Mesenchymal stem cell (in vitro differentiated cells and primary cell): ENCODE data around the gene PIK3CD.

Source experiments
- DNase-seq: peaks from one replicate; pipeline ENCODE4 v3.0.0-alpha.2; 2013
- H2AFZ ChIP-seq: one replicate; pipeline ENCODE4 v1.6.1; 2013; ENCODE audit warnings: low read depth, mild to moderate bottlenecking, control low read depth, inconsistent platforms, low read length, moderate library complexity
- H2AK5ac ChIP-seq: 2 replicates; pipeline ENCODE4 v1.6.1; 2013; ENCODE audit warnings: low read length, moderate library complexity, mild to moderate bottlenecking, inconsistent platforms; ENCODE audit not compliant: severe bottlenecking
- H2BK120ac ChIP-seq: one replicate; pipeline ENCODE4 v1.6.1; 2013; ENCODE audit warnings: low read depth, mild to moderate bottlenecking, inconsistent platforms, low read length, moderate library complexity
- H2BK12ac ChIP-seq, 2 experiments: one replicate each; pipeline ENCODE4 v1.6.1; 2013; ENCODE audit warnings: inconsistent platforms in 2 of 2, low read length in 2 of 2, mild to moderate bottlenecking in 2 of 2, moderate library complexity in 2 of 2, control low read depth in 1 of 2
- H2BK15ac ChIP-seq: one replicate; pipeline ENCODE4 v1.6.1; 2013; ENCODE audit warnings: mild to moderate bottlenecking, low read depth, inconsistent platforms; ENCODE audit not compliant: poor library complexity, severe bottlenecking
- H2BK5ac ChIP-seq: 2 replicates; pipeline ENCODE4 v1.6.1; 2013; ENCODE audit warnings: low read depth, mild to moderate bottlenecking, low read length, control low read depth, inconsistent platforms; ENCODE audit not compliant: poor library complexity, severe bottlenecking
- H3K14ac ChIP-seq, 2 experiments: one replicate each; pipeline ENCODE4 v1.6.1; 2013; ENCODE audit warnings: inconsistent platforms in 2 of 2, low read length in 2 of 2, control low read depth in 1 of 2, mild to moderate bottlenecking in 1 of 2, moderate library complexity in 1 of 2
- H3K18ac ChIP-seq, 2 experiments: one replicate each; pipeline ENCODE4 v1.6.1; 2013; ENCODE audit warnings: inconsistent platforms in 2 of 2, low read length in 2 of 2, control low read depth in 1 of 2, low read depth in 1 of 2, mild to moderate bottlenecking in 1 of 2
- H3K23ac ChIP-seq, 2 experiments: one replicate each; pipeline ENCODE4 v1.6.1; 2013; ENCODE audit warnings: inconsistent platforms in 2 of 2, low read length in 2 of 2, mild to moderate bottlenecking in 2 of 2, moderate library complexity in 2 of 2, control low read depth in 1 of 2
- H3K27ac ChIP-seq: 2 replicates; pipeline ENCODE4 v1.5.1; 2013; ENCODE audit warnings: mild to moderate bottlenecking, moderate library complexity, low read length, control low read depth, inconsistent platforms; ENCODE audit not compliant: poor library complexity, severe bottlenecking
- H3K27me3 ChIP-seq, 2 experiments: 2 replicates each; pipeline versions ENCODE4 v1.6.1 to v1.7.0; 2013; ENCODE audit warnings: low read length in 2 of 2, mild to moderate bottlenecking in 2 of 2, moderate library complexity in 2 of 2, control low read depth in 1 of 2, inconsistent platforms in 1 of 2; ENCODE audit not compliant: control insufficient read depth in 1 of 2, insufficient read depth in 1 of 2
- H3K36me3 ChIP-seq, 2 experiments: 2 replicates each; pipeline versions ENCODE4 v1.6.1 to v1.7.0; 2013; ENCODE audit warnings: low read length in 2 of 2, control low read depth in 1 of 2, inconsistent platforms in 1 of 2, low read depth in 1 of 2, mild to moderate bottlenecking in 1 of 2; ENCODE audit not compliant: insufficient read depth in 2 of 2, control insufficient read depth in 1 of 2
- H3K4ac ChIP-seq, 2 experiments: one replicate each; pipeline ENCODE4 v1.6.1; 2013; ENCODE audit warnings: inconsistent platforms in 2 of 2, low read length in 2 of 2, mild to moderate bottlenecking in 2 of 2, moderate library complexity in 2 of 2, control low read depth in 1 of 2, low read depth in 1 of 2
- H3K4me1 ChIP-seq: 2 replicates; pipeline ENCODE4 v1.6.1; 2013; ENCODE audit warnings: low read depth, low read length, control low read depth; ENCODE audit not compliant: control insufficient read depth, insufficient read depth
- H3K4me2 ChIP-seq: 2 replicates; pipeline ENCODE4 v1.6.1; 2013; ENCODE audit warnings: low read length, mild to moderate bottlenecking, inconsistent platforms; ENCODE audit not compliant: poor library complexity, severe bottlenecking
- H3K4me3 ChIP-seq, 2 experiments: 2 replicates each; pipeline versions ENCODE4 v1.5.1 to v1.7.0; 2013; ENCODE audit warnings: low read length in 2 of 2, mild to moderate bottlenecking in 2 of 2, control low read depth in 1 of 2, low read depth in 1 of 2; ENCODE audit not compliant: insufficient read depth in 1 of 2
- H3K79me1 ChIP-seq: replicated peaks from 2 replicates; pipeline ENCODE4 v1.6.1; 2013; ENCODE audit warnings: mild to moderate bottlenecking, control low read depth, low read length, inconsistent platforms; ENCODE audit not compliant: poor library complexity, severe bottlenecking
- H3K9ac ChIP-seq: 2 replicates; pipeline ENCODE4 v1.7.0; 2013; ENCODE audit warnings: mild to moderate bottlenecking, low read length, moderate library complexity
- H3K9me3 ChIP-seq: 2 replicates; pipeline ENCODE4 v1.7.0; 2013; ENCODE audit warnings: mild to moderate bottlenecking, low read length; ENCODE audit not compliant: control insufficient read depth
- H4K8ac ChIP-seq: one replicate; pipeline ENCODE4 v1.6.1; 2013; ENCODE audit warnings: inconsistent platforms, mild to moderate bottlenecking, low read length, moderate library complexity
- H4K91ac ChIP-seq: one replicate; pipeline ENCODE4 v1.6.1; 2013; ENCODE audit warnings: mild to moderate bottlenecking, low read length, inconsistent platforms
- WGBS: methylation state at CpG from one replicate; pipeline ENCODE4 v1.1.7; 2013; ENCODE audit warnings: mixed read lengths; 5-methylcytosine and 5-hydroxymethylcytosine counted together

The PIK3CD gene

DNA sequence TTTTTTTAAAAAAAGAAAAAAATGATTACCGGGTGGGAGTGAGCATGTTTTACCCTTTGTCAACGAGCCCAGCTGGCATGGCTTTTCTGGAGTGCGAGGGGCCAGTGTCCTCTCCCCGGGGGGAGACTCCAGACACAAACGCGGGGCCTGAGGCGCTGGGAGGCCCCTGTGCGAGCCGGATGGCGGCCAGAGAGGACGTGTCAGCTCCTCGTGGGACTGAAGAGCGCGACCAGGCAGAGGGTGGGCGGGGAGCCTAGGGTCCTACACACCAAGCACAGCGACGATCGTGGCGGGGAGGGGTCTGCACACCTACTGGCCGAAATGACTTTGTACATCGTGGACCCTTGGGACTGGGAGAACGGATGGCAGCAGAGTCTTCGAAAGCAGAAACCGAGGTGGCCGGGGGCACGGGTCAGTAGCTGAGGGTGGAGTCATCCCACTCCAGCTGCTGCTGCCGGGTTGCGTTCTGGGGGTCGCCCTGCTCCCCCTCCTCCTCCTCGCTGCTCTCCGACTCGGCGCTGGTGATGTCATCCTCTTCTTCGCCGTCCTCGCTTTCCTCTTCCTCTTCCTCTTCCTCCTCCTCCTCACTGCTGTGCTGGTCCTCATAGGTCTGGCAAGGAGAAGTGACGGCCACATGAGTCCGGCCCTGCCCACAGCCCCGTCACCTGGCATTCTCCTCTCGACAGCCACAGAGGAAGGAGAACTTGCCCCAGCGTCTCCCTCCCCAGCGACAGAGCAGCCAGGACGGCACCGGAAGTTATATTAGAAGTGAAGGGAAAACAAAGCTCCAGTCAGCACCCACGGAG lies 78.8 kb downstream of the PIK3CD start:
- H4K8ac ChIP-seq: no peak overlapping the region
- no peak overlapping the region for H2BK120ac ChIP-seq
- H3K27ac ChIP-seq: no peak overlapping the region
- H2AK5ac ChIP-seq: no peak overlapping the region
- H3K4me2 ChIP-seq: no peak overlapping the region
- peaks cover 76 to 80% of the 10 kb centered on the region in 2 experiments for H3K36me3 ChIP-seq
- no peak overlapping the region for H3K4me3 ChIP-seq
- no peak for DNase-seq
- H4K91ac ChIP-seq: no peak overlapping the region
- peaks cover 32% of the 10 kb centered on the region for H3K79me1 ChIP-seq
- H2AFZ ChIP-seq: no peak overlapping the region
- peaks cover 24% of the 10 kb centered on the region for H3K4me1 ChIP-seq
- no peak overlapping the region for H2BK12ac ChIP-seq
- H3K9ac ChIP-seq: no peak overlapping the region
- no peaks in the 10 kb centered on the region for H3K9me3 ChIP-seq
- no peak overlapping the region for H3K14ac ChIP-seq
- no peak overlapping the region for H2BK15ac ChIP-seq
- no peak overlapping the region for H3K23ac ChIP-seq
- H3K4ac ChIP-seq: no peak overlapping the region
- H3K27me3 ChIP-seq: no peaks in the 10 kb centered on the region
- H3K18ac ChIP-seq: no peak overlapping the region
- 96% methylated on average over 44 of the region's 45 CpGs for WGBS
- no peak overlapping the region for H2BK5ac ChIP-seq

DNA sequence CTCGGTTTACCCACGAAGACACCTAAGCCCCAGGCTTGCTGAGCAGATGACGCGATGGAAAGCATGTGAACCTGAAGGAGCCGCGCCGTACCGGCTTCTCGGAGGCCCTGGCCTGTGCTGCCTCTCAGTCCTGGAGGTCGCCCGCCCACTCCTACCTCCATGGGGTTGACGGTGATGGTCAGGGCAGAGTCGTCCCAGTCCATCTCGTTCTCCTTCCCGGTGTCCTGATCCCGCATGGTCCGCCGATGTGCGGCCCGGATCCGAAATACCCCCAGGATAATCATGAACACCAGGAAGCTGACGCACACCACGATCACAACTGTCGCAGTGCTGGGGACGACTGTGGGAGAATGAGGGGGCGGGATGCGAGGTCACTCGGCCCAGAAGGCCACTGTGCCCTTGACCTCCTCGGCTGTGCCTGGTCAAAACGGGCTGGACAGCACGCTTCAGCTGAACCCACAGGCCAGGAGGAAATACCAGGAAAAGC lies 79.6 kb downstream of the PIK3CD start:
- no peak for DNase-seq
- no peak overlapping the region for H2AFZ ChIP-seq
- H2BK15ac ChIP-seq: no peak overlapping the region
- no peaks in the 10 kb centered on the region for H3K27me3 ChIP-seq
- no peak overlapping the region for H3K18ac ChIP-seq
- H3K14ac ChIP-seq: no peak overlapping the region
- H3K4me2 ChIP-seq: no peak overlapping the region
- H3K4ac ChIP-seq: no peak overlapping the region
- H3K27ac ChIP-seq: no peak overlapping the region
- no peak overlapping the region for H3K4me3 ChIP-seq
- no peak overlapping the region for H3K23ac ChIP-seq
- no peak overlapping the region for H4K8ac ChIP-seq
- H3K9me3 ChIP-seq: no peaks in the 10 kb centered on the region
- peaks cover 84 to 85% of the 10 kb centered on the region in 2 experiments for H3K36me3 ChIP-seq
- H2BK12ac ChIP-seq: no peak overlapping the region
- peaks cover 24% of the 10 kb centered on the region for H3K4me1 ChIP-seq
- H3K9ac ChIP-seq: no peak overlapping the region
- peaks cover 34% of the 10 kb centered on the region for H3K79me1 ChIP-seq
- 98% methylated on average over 31 of the region's 31 CpGs for WGBS
- no peak overlapping the region for H2AK5ac ChIP-seq
- no peak overlapping the region for H2BK120ac ChIP-seq
- H2BK5ac ChIP-seq: no peak overlapping the region
- H4K91ac ChIP-seq: no peak overlapping the region

DNA sequence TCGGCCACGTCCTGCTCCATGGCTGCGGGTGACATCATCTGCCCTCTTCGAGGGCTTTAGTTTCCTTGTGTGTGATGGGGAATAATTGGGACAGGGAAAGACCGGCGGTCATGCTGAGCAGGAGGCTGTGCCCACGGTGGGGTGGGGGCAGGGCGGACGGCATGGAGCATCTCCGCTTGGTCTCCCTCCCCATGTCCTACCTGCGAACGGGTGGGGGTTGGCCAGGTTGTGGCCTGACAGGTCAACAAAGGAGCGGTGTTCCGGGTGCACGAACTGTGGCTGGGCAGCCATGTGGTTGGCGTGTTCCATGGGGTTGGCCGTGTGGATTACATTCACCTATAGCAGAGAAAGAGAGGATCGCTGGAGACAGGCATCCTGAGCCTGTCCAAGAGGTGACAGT lies 80.0 kb downstream of the PIK3CD start:
- Histone ChIP-seq H3K27ac (no peak overlapping the region), H3K4me2 (no peak overlapping the region), H3K9ac (no peak overlapping the region), H2BK5ac (no peak overlapping the region), H3K36me3 (peaks cover 85 to 89% of the 10 kb centered on the region in 2 experiments), H3K23ac (no peak overlapping the region), H3K79me1 (peaks cover 34% of the 10 kb centered on the region), H2BK12ac (no peak overlapping the region), H2AFZ (no peak overlapping the region), H3K9me3 (no peaks in the 10 kb centered on the region), H3K4me1 (peaks cover 24% of the 10 kb centered on the region), H3K27me3 (no peaks in the 10 kb centered on the region), H2BK120ac (no peak overlapping the region), H2BK15ac (no peak overlapping the region), H2AK5ac (no peak overlapping the region), H4K91ac (no peak overlapping the region), H3K4ac (no peak overlapping the region), H3K14ac (no peak overlapping the region), H3K4me3 (no peak overlapping the region), H3K18ac (no peak overlapping the region), H4K8ac (no peak overlapping the region)
- 98% methylated on average over 18 of the region's 18 CpGs for WGBS
- DNase-seq: no peak

DNA sequence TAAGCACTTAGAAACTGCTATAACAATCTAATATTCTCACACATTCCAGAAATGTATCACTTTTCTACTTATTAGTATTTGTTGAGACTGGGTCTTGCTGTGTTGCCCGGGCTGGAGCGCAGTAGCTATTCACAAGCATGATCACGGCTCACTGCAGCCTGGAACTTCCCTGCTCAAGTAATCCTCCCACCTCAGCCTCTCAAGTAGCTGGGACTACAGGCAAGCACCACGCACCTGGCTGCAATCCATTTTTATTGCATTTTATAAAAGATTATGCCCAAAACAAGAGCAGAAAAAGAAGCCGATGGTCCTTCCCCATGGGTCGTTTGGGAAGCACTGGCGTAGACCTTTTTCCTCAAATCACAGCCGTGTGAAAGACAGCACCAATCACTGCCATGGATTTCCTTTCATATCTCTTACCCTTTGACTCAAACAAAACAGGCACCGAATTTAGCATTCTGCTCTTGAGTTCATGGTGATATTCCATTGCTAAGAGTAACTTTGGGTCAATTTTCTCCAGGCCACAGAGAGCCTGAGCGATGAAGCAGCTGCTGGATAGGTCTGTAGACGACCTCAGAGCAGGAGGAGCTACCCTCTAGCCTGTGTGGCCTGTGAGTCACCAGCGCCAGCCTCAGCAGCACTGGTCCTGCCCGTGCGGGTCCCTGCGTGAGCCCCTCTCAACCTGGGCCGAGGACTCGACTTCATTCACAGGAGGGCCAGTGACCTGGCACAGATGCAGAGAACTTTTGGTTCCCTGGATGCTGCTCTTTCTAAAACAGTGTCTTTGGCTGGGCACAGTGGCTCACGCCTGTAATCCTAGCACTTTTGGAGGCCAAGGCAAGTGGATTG lies 80.8 kb downstream of the PIK3CD start:
- no peak for DNase-seq
- Histone ChIP-seq H3K9me3 (no peaks in the 10 kb centered on the region), H3K27me3 (no peaks in the 10 kb centered on the region), H2AFZ (no peak overlapping the region), H4K8ac (no peak overlapping the region), H3K4ac (no peak overlapping the region), H2BK12ac (no peak overlapping the region), H3K4me3 (no peak overlapping the region), H2BK5ac (no peak overlapping the region), H3K9ac (no peak overlapping the region), H4K91ac (no peak overlapping the region), H3K14ac (no peak overlapping the region), H2AK5ac (no peak overlapping the region), H3K27ac (no peak overlapping the region), H3K36me3 (peaks cover 81 to 88% of the 10 kb centered on the region in 2 experiments), H3K4me2 (no peak overlapping the region), H3K18ac (no peak overlapping the region), H3K4me1 (peaks cover 25% of the 10 kb centered on the region), H2BK15ac (no peak overlapping the region), H3K23ac (no peak overlapping the region), H3K79me1 (peaks cover 32% of the 10 kb centered on the region), H2BK120ac (no peak overlapping the region)
- WGBS: 93% methylated on average over 18 of the region's 18 CpGs
